HEK293 (cell line): Measurements from ENCODE around the gene MUC5AC.
"Not testable (repeated sequence)": the region's sequence is repeated elsewhere in the genome, so short reads cannot be mapped to it uniquely, and the experiment has no call there.

Experiments used
- CTCF ChIA-PET: fragments of 350-600 bp; formaldehyde crosslinking; extraction: SDS; loops from one replicate; lab custom pipeline; 2021; ENCODE audit warnings: antibody characterized with exemption; lab: Yijun Ruan, JAX
- POLR2A ChIA-PET: fragments of 300-600 bp; formaldehyde crosslinking; extraction: SDS; loops from one replicate; lab custom pipeline; 2020; ENCODE audit warnings: antibody characterized with exemption, inconsistent platforms; lab: Yijun Ruan, JAX
- H3K27ac ChIP-seq: fragments of 200-500 bp; sonication (Bioruptor generic); 2 replicates; pipeline ENCODE4 v1.5.1; 2014; ENCODE audit warnings: low read depth, low read length, control low read depth, inconsistent platforms; ENCODE audit errors: extremely low read depth
- H3K36me3 ChIP-seq, 2 experiments: fragments of 200-500 bp in 1 of 2; sonication (Bioruptor generic) in 1 of 2; 1 replicate in 1 of 2; 2 replicates in 1 of 2; pipeline ENCODE4 v1.5.1; 2014 to 2017; ENCODE audit warnings: inconsistent platforms in 2 of 2, low read length in 2 of 2; ENCODE audit not compliant: control insufficient read depth in 2 of 2, insufficient read depth in 1 of 2
- H3K4me1 ChIP-seq: fragments of 200-500 bp; sonication (Bioruptor generic); 2 replicates; pipeline ENCODE4 v1.5.1; 2014; ENCODE audit warnings: mild to moderate bottlenecking, low read length, inconsistent platforms; ENCODE audit not compliant: control insufficient read depth, insufficient read depth
- H3K4me3 ChIP-seq: 2 replicates; pipeline ENCODE4 v1.5.1; 2011; ENCODE audit warnings: low read depth, mild to moderate bottlenecking, control low read depth, low read length, moderate library complexity
- H3K9me3 ChIP-seq: fragments of 200-500 bp; sonication (Bioruptor generic); 2 replicates; pipeline ENCODE4 v1.5.1; 2014; ENCODE audit warnings: low read depth, low read length, inconsistent platforms; ENCODE audit not compliant: control insufficient read depth, insufficient read depth
- GLI4 ChIP-seq: fragments of 450-650 bp; formaldehyde crosslinking; IDR thresholded peaks from 2 replicates; pipeline ENCODE4 v1.5.1; 2016; ENCODE audit warnings: missing biosample characterization, missing genetic modification characterization
- MZF1 ChIP-seq: fragments of 450-650 bp; formaldehyde crosslinking; IDR thresholded peaks from 2 replicates; pipeline ENCODE4 v1.5.1; 2017; ENCODE audit warnings: missing biosample characterization, missing genetic modification characterization, borderline replicate concordance
- OVOL3 ChIP-seq: fragments of 450-650 bp; formaldehyde crosslinking; IDR thresholded peaks from 2 replicates; pipeline ENCODE4 v1.5.1; 2016; ENCODE audit warnings: missing biosample characterization, missing genetic modification characterization
- SALL2 ChIP-seq: fragments of 450-650 bp; formaldehyde crosslinking; IDR thresholded peaks from 2 replicates; pipeline ENCODE4 v1.5.0; 2017; ENCODE audit warnings: missing biosample characterization, mild to moderate bottlenecking, missing genetic modification characterization, borderline replicate concordance
- SP3 ChIP-seq: fragments of 450-650 bp; formaldehyde crosslinking; IDR thresholded peaks from 2 replicates; pipeline ENCODE4 v1.5.1; 2016; ENCODE audit warnings: missing biosample characterization, missing genetic modification characterization
- TCF7L2 ChIP-seq: IDR thresholded peaks from 2 replicates; pipeline ENCODE4 v1.6.1; 2011; ENCODE audit warnings: low read depth, mild to moderate bottlenecking, inconsistent platforms, low read length, moderate library complexity, borderline replicate concordance
- YY1 ChIP-seq: fragments of 450-650 bp; formaldehyde crosslinking; IDR thresholded peaks from 2 replicates; pipeline ENCODE4 v1.5.1; 2018; ENCODE audit warnings: missing biosample characterization, missing genetic modification characterization
- ZBTB20 ChIP-seq: fragments of 450-650 bp; formaldehyde crosslinking; IDR thresholded peaks from 2 replicates; pipeline ENCODE4 v1.5.1; 2016; ENCODE audit warnings: missing biosample characterization, missing genetic modification characterization
- ZFHX2 ChIP-seq: fragments of 450-650 bp; formaldehyde crosslinking; conservative IDR thresholded peaks from 2 replicates; pipeline ENCODE4 v1.5.1; 2016; ENCODE audit warnings: missing biosample characterization, missing genetic modification characterization
- ZIC2 ChIP-seq: fragments of 450-650 bp; formaldehyde crosslinking; IDR thresholded peaks from 2 replicates; pipeline ENCODE4 v1.5.1; 2016; ENCODE audit warnings: missing biosample characterization, missing genetic modification characterization
- ZNF114 ChIP-seq: fragments of 450-650 bp; formaldehyde crosslinking; IDR thresholded peaks from 2 replicates; pipeline ENCODE4 v1.5.0; 2017; ENCODE audit warnings: missing biosample characterization, missing genetic modification characterization
- ZNF140 ChIP-seq: fragments of 450-650 bp; formaldehyde crosslinking; IDR thresholded peaks from 2 replicates; pipeline ENCODE4 v1.5.1; 2016; ENCODE audit warnings: missing biosample characterization, missing genetic modification characterization
- ZNF16 ChIP-seq: fragments of 450-650 bp; formaldehyde crosslinking; IDR thresholded peaks from 2 replicates; pipeline ENCODE4 v1.5.1; 2016; ENCODE audit warnings: low read depth, missing biosample characterization, missing genetic modification characterization
- ZNF169 ChIP-seq: fragments of 450-650 bp; formaldehyde crosslinking; IDR thresholded peaks from 2 replicates; pipeline ENCODE4 v1.5.1; 2016; ENCODE audit warnings: missing biosample characterization, missing genetic modification characterization
- ZNF184 ChIP-seq: fragments of 450-650 bp; IDR thresholded peaks from 2 replicates; pipeline ENCODE4 v1.5.1; 2018; ENCODE audit warnings: missing biosample characterization, mild to moderate bottlenecking, missing genetic modification characterization
- ZNF221 ChIP-seq: fragments of 450-650 bp; formaldehyde crosslinking; IDR thresholded peaks from 2 replicates; pipeline ENCODE4 v1.5.1; 2017; ENCODE audit warnings: missing biosample characterization, missing genetic modification characterization, borderline replicate concordance
- ZNF366 ChIP-seq: fragments of 450-650 bp; formaldehyde crosslinking; conservative IDR thresholded peaks from 2 replicates; pipeline ENCODE4 v1.5.1; 2016; ENCODE audit warnings: missing biosample characterization, missing genetic modification characterization
- ZNF549 ChIP-seq: fragments of 450-650 bp; IDR thresholded peaks from 2 replicates; pipeline ENCODE4 v1.5.1; 2018; ENCODE audit warnings: missing biosample characterization, missing genetic modification characterization, mild to moderate bottlenecking, inconsistent platforms, moderate library complexity
- ZNF626 ChIP-seq: fragments of 450-650 bp; sonication (Bioruptor Pico); formaldehyde crosslinking; IDR thresholded peaks from 2 replicates; pipeline ENCODE4 v1.5.1; 2018; ENCODE audit warnings: missing biosample characterization, missing genetic modification characterization, inconsistent platforms
- ZNF670 ChIP-seq: fragments of 450-650 bp; formaldehyde crosslinking; IDR thresholded peaks from 2 replicates; pipeline ENCODE4 v1.5.1; 2016; ENCODE audit warnings: missing biosample characterization, missing genetic modification characterization, low read depth
- ZNF701 ChIP-seq: fragments of 450-650 bp; formaldehyde crosslinking; IDR thresholded peaks from 2 replicates; pipeline ENCODE4 v1.5.1; 2016; ENCODE audit warnings: missing biosample characterization, missing genetic modification characterization
- TF ChIP-seq, protein P1 (sequence below): fragments of 450-650 bp; formaldehyde crosslinking; IDR thresholded peaks from 2 replicates; pipeline ENCODE4 v1.5.1; 2017; ENCODE audit warnings: missing biosample characterization, missing genetic modification characterization
- TF ChIP-seq, protein P2 (sequence below): fragments of 450-650 bp; formaldehyde crosslinking; optimal IDR thresholded peaks from 2 replicates; pipeline ENCODE3; 2016; ENCODE audit warnings: missing biosample characterization, mild to moderate bottlenecking, missing genetic modification characterization

The MUC5AC gene

DNA sequence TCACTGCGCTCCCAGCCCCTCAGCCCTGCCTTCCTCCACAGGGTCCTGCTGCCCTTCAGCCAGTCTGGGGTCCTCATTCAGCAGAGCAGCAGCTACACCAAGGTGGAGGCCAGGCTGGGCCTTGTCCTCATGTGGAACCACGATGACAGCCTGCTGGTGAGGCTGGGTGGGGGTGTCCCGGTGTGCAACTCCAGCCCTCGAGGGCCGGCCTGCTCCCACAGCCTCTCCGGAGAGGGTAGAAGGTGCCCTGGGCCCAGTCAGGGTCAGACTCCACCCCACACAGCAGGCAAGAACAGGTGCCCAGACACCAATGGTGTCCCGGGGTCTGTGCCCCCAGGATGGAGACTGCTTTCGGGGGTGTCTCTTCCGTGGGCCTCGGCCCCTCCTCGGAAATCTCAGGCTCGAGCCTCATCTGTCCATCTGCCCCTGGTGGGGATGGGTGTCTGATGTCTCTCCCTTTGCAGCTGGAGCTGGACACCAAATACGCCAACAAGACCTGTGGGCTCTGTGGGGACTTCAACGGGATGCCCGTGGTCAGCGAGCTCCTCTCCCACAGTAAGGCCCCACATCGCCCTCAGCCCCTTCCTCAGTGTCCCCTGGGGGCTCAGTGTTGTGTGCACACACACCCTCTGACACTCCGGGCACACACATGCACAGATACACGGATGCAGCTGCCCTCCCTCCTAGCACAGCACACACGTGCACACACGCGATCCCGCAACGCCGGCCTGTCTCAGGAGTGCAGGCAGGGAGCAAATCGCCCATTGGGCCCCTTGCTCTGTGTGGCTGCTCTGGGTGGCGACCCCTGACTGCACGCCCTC lies 4.9 kb downstream of the MUC5AC start (continued):
- TF ChIP-seq ZNF114 (no peak), ZNF670 (tag by site-specific recombination) (no peak)
- TF ChIP-seq, protein P1, sequence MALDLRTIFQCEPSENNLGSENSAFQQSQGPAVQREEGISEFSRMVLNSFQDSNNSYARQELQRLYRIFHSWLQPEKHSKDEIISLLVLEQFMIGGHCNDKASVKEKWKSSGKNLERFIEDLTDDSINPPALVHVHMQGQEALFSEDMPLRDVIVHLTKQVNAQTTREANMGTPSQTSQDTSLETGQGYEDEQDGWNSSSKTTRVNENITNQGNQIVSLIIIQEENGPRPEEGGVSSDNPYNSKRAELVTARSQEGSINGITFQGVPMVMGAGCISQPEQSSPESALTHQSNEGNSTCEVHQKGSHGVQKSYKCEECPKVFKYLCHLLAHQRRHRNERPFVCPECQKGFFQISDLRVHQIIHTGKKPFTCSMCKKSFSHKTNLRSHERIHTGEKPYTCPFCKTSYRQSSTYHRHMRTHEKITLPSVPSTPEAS (tag by site-specific recombination): no peak
- TF ChIP-seq, protein P2, sequence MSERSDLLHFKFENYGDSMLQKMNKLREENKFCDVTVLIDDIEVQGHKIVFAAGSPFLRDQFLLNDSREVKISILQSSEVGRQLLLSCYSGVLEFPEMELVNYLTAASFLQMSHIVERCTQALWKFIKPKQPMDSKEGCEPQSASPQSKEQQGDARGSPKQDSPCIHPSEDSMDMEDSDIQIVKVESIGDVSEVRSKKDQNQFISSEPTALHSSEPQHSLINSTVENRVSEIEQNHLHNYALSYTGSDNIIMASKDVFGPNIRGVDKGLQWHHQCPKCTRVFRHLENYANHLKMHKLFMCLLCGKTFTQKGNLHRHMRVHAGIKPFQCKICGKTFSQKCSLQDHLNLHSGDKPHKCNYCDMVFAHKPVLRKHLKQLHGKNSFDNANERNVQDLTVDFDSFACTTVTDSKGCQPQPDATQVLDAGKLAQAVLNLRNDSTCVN: no peak

DNA sequence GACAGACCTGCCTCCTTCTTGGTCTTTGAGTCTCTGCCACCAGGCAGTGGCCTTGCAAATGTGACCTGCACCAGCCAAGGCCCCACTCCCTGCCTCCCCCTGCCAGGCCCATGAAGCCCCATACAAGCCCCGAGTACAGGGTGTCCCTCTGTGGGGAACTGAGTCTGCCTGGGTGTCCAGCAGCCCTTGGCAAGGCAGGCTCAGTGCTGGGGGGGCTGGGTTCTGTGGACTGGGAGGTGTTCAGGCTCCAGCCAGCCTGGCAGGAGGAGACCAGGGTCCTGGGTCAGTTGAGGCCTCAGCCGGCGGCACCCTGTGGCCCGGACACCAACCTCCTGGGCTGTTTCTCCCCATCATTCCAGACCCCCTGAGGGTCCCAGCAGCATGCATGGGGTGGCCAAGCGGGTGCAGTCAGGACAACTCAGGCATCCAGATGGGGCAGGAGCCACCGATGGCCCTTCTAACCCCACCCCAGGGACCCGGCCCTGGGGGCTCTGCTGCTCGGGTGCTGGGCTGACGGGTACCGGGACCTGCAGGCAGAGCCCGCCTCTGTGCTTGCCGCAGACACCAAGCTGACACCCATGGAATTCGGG lies 5.7 kb downstream of the MUC5AC start:
- Histone ChIP-seq H3K9me3 (no peaks in the 10 kb centered on the region), H3K36me3 (no peaks in the 10 kb centered on the region), H3K27ac (no peak overlapping the region), H3K4me3 (no peak overlapping the region), H3K4me1 (no peaks in the 10 kb centered on the region)
- ChIA-PET POLR2A (no interaction called here), CTCF (no interaction called here)
- TF ChIP-seq SALL2 (tag by site-specific recombination) (no peak), ZNF16 (tag by site-specific recombination) (no peak), ZNF366 (tag by site-specific recombination) (no peak), ZNF221 (tag by site-specific recombination) (no peak), ZFHX2 (tag by site-specific recombination) (no peak), TCF7L2 (no peak), GLI4 (tag by site-specific recombination) (no peak), ZBTB20 (no peak), ZNF626 (tag by site-specific recombination) (no peak), ZNF184 (tag by site-specific recombination) (no peak), ZNF701 (tag by site-specific recombination) (no peak), YY1 (tag by site-specific recombination) (no peak), ZNF169 (no peak), ZNF140 (tag by site-specific recombination) (no peak), MZF1 (tag by site-specific recombination) (no peak), SP3 (tag by site-specific recombination) (no peak), ZNF549 (tag by site-specific recombination) (no peak)

DNA sequence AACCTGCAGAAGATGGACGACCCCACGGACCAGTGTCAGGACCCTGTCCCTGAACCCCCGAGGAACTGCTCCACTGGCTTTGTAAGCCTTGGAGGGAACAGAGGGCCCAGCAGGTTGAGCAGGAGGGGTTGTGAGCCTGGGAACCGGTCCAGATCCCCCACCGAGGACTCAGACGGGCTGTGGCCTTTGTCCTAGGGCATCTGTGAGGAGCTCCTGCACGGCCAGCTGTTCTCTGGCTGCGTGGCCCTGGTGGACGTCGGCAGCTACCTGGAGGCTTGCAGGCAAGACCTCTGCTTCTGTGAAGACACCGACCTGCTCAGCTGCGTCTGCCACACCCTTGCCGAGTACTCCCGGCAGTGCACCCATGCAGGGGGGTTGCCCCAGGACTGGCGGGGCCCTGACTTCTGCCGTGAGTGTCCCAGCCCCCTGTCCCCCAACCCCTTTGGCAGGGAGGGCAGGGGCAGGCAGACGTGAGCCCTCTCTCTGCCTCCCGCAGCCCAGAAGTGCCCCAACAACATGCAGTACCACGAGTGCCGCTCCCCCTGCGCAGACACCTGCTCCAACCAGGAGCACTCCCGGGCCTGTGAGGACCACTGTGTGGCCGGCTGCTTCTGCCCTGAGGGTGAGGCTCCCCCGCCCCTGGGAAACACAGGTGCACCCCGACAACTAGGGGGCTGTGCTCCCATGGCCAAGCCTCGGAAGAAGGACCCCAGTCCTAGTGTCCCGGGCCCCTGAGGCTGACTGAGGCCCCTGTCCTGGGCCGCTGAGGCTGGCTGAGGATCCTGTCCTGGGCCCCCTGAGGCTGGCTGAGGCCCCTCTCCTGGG lies 6.4 kb downstream of the MUC5AC start:
- Histone ChIP-seq H3K9me3 (no peaks in the 10 kb centered on the region), H3K4me3 (no peak overlapping the region), H3K27ac (no peak overlapping the region), H3K36me3 (no peaks in the 10 kb centered on the region)
- CTCF ChIA-PET: no interaction called here
- TF ChIP-seq ZIC2 (tag by site-specific recombination) (peak; percentile 29; the same call in 1 of the 2 replicates), OVOL3 (tag by site-specific recombination) (no peak)
- TF ChIP-seq, all 188 proteins: peak for 1
- POLR2A ChIA-PET: no interaction called here
- no peaks in the 10 kb centered on the region for H3K4me1 ChIP-seq

DNA sequence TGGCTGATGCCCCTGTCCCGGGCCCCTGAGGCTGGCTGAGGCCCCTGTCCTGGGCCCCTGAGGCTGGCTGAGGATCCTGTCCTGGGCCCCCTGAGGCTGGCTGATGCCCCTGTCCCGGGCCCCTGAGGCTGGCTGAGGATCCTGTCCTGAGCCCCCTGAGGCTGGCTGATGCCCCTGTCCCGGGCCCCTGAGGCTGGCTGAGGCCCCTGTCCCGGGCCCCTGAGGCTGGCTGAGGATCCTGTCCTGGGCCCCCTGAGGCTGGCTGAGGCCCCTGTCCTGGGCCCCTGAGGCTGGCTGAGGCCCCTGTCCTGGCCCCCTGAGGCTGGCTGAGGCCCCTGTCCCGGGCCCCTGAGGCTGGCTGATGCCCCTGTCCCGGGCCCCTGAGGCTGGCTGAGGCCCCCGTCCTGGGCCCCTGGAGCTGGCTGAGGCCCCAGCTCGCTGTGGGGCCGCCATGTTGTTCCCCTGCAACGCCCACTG lies 7.1 kb downstream of the MUC5AC start:
- CTCF ChIA-PET, H3K27ac ChIP-seq, H3K36me3 ChIP-seq, H3K9me3 ChIP-seq, POLR2A ChIA-PET, H3K4me3 ChIP-seq, H3K4me1 ChIP-seq: not testable (repeated sequence)
